HG03097 (cell line): Measurements from ENCODE around the gene ZNF438.
A peak's percentile ranks its signal among the peaks of the same experiment; 100 is the strongest.
"Not testable (repeated sequence)": the region's sequence is repeated elsewhere in the genome, so short reads cannot be mapped to it uniquely, and the experiment has no call there.

Source experiments
- ATAC-seq: cut with Tn5 transposase; IDR thresholded peaks from one replicate; pipeline ENCODE4 v1.9.1; 2021; ENCODE audit not compliant: unreplicated experiment, low FRiP score

The ZNF438 gene, protein sequence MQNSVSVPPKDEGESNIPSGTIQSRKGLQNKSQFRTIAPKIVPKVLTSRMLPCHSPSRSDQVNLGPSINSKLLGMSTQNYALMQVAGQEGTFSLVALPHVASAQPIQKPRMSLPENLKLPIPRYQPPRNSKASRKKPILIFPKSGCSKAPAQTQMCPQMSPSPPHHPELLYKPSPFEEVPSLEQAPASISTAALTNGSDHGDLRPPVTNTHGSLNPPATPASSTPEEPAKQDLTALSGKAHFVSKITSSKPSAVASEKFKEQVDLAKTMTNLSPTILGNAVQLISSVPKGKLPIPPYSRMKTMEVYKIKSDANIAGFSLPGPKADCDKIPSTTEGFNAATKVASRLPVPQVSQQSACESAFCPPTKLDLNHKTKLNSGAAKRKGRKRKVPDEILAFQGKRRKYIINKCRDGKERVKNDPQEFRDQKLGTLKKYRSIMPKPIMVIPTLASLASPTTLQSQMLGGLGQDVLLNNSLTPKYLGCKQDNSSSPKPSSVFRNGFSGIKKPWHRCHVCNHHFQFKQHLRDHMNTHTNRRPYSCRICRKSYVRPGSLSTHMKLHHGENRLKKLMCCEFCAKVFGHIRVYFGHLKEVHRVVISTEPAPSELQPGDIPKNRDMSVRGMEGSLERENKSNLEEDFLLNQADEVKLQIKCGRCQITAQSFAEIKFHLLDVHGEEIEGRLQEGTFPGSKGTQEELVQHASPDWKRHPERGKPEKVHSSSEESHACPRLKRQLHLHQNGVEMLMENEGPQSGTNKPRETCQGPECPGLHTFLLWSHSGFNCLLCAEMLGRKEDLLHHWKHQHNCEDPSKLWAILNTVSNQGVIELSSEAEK

DNA sequence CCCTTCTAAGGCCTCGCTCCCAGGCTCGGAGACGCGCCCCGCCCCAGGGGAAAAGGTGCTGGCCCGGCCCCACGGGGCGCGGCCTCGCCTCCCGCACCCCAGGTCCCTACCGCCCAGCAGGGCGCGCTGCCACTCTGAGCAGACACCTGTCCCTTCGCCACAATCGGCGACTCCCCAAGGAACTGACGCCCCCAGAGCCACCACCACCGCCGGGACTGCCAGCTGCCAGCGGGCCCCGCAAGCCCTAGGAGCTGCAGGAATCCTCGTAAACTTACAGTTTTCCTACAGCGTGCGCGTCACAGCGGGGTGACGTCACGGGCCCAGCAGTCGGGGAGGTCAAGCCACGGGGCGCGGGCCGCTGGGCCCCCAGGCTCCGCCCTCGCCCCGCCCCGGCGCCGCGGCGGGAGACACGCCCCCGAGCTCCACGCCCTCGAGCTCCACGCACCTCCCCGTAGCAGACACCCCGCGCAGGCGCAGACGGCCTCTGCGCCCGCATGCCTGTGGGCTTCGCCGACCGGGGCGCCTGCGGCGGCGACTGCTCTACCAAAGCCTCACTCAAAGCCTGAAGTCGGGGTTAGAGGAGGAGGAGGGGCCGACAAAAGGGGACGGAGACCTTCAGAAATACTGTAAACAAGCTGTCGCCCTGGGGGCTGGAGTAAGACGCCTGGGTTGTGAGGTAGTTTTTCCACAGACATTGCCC lies at the start of gene ZNF438:
ZNF438 (minus strand) TSS at position 308 of the 700 bp plus-strand sequence. CDS start 154,831 bp downstream, outside the sequence.
- ATAC-seq: peak; percentile 78

DNA sequence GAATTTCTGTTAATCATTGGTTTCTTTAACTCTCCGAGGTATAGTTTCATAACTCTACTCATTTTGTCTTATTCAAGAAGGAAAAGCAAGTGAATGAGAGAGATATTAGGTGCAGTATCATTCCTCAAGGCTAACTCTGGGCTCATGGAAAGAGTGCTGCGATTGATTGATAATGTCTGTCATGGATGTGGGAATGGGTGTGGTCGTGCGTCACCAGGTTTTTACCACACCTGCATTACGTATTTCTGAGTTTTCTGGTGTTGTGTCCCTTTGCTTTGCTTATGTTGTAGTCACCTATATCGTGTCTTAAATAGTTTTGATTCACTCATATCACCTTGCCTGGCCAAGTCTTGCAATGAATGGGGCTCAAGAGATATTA lies 44.9 kb upstream of the ZNF438 start:
- no peak for ATAC-seq

DNA sequence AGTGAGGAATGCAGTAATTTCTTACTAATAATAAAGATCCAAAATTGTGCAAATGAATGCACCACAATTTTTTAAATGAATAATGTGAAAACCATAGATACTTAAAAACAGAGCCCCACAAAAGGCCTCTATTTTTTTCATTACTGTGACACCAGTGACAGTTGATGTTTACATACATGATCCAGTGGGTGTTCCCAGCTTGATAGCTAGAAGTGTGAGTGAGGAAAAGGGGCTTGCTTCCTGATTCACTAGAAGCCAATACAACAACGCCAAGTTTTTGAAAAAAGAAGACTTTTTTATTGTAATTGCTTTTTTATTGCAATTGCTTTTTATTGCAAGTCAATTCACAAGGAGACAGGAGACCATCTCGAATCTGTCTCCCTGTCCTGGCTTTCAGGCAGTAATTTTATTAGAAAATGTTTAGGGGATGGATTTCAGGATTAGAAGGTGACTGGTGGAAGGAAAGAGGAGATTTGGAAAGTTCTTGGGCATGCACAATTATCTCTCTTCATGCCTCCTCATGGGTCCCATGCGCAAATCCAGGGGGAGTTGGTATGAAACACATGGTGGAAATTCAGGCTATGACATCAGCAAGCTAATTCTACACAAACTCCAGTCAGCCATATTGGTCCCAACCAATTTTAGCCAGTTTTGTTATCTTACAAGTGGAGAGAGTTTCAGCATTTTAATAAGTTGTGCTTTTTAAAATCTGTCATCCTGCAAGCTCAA lies 44.4 kb upstream of the ZNF438 start:
- ATAC-seq: no peak

DNA sequence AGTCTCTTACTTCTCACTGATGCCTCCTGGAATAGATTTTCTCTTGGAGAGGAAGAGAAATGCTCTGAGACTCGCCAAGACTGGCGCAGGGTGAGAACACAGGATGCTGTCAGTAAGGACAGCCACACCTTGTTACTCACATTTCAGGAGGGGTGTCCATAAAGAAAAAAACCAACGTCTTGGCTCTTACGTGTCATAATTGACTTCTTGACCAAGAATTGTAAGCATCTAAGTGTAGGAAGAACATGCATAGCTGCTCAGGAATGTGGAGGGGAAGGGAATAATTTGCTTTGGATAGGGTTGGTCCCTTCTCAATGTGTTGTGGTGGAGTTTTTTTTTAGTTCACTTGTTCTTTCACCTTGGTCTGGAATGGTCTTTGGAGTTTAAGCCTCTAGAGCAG lies 43.8 kb upstream of the ZNF438 start:
- no peak for ATAC-seq

DNA sequence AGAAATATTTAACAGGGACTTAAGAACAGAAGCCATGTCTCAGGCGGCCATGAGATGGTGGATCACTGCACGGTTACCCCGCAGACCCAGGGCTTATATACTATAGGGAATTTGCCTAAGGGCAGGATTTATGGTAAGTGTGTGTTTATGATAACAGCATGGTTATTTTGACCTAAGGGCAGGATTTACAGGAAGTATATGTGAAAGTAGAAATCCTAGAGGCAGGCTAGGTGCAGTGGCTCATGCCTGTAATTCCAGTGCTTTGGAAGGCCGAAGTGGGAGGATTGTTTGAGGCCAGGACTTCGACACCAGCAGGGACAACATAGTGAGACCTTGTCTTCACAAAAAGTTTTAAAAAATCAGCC lies 43.0 kb upstream of the ZNF438 start:
- ATAC-seq: no peak

DNA sequence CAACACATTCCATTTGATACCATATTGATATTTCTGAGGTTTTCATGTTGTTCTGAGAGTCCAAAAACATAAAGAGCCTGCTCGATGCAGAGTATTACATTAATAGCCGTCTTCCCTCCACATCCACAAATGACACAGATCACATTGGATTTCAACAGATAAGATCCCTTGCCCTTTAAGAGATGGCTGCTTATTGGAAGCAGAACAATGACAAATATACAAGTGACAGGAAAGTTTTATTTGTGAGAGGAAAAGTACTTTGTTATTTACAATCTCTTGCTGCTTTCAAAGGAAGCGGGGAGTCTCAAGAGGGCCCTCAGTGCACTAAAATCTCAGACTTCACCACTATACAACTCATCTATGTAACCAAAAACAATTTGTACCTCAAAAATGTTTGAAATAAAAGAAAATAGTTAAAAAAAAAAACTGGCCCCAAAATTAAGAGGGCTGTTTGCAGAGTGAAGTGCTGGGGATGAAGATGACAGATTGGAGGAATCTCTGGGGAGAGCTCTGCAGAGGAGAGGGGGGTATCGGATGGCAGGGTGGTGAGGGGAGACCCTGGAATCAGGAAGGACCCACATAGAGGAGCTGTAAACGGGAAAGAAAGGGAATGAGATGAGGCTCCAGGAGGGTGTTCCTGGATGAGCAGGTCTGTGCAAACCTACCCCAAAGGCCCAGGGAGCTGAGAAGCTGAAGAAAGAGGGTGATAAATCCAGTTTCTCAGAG lies 42.5 kb upstream of the ZNF438 start:
- no peak for ATAC-seq

DNA sequence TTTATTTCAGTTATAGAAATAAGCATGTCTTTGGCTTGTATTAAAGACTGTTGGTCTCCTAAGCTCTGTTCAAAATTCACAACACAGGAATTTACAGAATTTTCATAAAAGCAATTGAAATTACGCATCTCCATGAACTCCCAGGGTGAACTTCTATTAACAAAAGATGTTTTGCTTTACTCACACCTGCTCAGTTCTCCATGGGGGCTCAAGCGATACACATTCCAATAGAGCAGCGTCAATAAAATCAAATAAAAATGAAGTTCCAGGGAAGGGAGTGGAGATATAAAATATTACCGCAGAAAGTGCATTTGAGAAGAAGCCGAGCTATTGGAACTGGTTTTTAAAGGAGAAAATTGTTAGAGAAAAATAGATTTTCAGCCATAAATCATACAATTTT lies 41.5 kb upstream of the ZNF438 start:
- ATAC-seq: no peak

DNA sequence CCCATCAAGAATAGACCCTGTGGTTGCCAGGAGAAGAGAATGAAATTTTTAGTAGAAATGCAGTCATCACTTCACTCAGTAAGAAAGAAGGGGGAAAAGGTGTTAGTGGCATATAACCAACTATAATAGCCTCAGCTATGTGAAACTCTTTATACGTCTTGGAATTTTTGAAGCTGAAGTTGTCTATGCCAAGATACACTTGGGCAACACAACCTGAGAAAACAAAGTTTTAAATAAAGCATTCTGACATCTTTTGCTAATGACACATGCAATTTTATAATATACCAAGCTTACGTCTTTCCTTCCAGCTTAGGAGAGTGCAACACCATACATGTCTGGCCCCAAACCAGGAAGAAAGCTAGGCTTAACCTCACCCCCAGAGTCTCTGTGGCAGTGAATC lies 40.8 kb upstream of the ZNF438 start:
- no peak for ATAC-seq

DNA sequence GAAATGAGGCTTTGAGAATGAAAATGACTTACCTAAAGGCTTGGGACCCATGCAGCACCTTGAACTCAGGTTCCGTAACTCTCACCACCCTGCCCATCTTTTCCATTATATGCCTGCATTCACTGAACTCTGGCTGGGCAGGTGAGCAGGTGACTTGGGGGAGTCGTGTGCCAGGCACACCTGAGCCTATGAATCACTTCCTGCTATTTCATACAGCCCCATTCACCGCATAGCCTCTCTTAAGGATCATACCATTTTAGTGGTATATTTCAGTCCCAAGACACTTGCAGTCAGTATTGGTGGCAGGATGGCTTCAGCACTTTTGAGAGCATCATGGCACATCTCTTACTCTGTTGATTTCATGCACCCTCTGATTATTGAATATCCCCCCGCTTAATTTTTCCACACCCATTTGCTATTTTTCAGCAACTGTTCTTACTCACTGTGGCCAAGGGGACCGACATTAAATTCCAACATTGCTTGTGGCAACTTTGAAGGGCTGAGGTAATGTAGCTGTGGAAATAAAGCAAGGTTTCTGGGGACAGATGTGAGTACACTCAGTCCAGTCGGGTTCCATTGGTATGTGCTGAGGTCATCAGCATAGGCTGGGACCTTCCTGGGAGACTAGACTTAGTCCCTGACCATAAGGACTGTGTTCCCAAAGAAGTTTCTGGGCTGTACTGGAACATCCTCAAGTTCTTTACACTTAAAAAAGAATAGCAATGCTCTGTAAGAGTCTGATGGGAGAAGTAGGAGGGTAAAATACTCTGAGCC lies 39.8 kb upstream of the ZNF438 start:
- no peak for ATAC-seq

DNA sequence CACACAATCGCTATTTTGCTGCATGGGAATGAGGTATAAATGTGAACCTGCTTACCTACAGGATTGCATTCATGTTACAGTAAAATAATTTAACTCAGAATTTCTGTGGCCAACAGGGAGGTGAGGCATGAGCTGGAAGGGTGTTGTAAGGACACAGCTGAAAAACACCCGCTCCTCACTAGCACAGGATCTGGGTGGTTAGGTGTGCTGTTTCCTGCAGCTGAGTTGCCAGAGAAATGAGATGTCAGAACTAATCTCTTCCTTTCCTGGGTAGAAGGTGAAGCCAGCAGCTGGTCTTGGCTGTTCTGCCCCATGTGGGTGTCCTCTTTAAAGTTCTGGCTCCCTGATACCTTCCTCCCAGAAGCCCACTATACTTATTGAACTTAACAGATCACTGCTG lies 39.0 kb upstream of the ZNF438 start:
- ATAC-seq: no peak

DNA sequence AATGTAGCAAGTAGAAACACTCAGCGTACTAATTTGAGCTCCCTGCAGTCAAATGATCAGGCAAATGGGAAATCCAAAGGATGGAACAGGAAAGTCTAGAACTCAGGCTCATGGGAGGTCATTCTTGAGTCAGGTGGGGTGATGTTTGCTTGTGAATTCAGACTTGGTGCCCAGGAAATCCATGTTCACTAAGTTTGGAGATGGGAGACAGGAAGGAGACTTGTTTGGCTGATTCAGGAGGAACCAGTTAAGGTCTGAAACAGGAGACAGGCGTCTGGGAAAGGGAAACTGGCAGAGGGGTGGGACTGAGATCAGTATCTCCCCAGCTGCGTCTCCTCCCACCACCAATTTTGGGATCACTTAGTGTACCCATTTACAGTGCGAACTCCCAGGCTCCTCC lies 38.4 kb upstream of the ZNF438 start:
- ATAC-seq: no peak

DNA sequence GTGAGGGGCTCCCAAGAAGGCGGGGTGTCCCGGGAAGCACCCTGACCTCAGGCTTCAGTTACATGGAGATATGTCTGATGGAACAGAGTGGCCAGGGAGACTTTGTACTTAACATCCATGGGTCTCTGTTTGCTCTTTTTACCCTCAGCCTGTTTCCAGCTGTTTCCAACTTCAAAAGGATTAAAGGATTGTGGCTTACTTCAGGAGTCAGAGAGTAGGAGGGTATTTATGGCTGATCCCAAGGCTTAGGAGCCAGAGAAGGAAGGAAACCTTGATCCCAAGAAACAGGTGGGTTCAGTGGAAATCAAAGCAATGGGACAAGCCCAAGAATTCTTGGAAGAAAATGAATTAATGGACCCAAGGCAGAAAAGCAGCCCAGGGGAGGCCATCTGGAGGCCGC lies 37.7 kb upstream of the ZNF438 start:
- ATAC-seq: no peak

DNA sequence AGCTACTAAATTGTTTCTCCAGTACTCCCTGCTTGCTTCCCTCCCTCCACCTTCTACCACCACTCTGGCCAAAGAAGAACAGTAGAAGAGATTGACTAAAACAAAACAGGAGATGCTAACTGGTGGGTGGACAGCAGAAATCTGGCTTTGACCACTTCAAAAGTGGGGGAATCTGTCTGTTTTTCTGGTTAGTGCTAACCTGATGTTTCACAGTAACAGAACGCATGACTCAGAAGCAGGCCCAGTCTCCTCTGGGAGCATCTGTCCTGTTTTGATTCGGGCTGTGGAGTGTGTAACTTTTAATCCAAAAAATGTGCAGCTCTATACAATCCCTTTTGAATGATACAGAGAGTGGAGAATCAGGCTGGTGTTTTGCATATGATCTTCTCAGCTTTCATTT lies 32.7 kb upstream of the ZNF438 start:
- no peak for ATAC-seq

DNA sequence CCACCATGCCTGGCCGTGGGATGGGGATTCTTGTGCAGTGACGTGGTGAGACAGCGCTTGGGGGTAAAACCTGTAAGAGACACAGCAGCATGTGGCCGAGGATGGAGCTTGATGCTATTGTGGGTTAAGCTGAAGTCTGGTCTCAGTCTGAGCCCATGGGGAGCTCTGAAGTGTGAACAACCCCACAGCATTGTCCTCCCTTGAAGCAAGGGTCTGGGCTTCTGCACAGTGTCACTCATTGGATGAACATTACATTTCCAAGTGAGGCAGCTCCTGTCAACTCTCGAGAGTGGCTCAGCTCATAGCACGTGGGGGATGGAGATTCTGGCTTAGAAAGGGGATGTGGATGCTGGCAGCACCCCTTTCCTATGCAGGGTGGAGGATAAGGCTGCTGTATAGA lies 32.2 kb upstream of the ZNF438 start:
- ATAC-seq: no peak

DNA sequence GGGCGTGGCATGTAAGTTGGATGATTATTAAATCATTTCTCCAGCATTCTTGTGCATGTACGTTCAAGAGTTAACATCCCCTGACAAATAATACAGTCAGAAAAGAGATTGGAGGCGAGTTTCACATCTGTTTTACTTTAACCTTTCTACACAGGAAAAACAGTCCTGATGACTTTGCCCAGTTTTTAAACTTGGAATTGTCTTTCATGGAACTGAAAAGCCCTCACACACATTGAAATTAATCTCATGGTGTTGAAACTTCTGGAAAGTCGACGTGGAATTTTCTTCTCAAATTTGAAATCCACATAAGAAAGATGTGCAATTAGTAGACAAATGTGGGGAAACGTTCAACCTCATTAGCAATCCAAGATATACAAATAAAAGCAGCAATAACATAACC lies 31.2 kb upstream of the ZNF438 start:
- no peak for ATAC-seq

DNA sequence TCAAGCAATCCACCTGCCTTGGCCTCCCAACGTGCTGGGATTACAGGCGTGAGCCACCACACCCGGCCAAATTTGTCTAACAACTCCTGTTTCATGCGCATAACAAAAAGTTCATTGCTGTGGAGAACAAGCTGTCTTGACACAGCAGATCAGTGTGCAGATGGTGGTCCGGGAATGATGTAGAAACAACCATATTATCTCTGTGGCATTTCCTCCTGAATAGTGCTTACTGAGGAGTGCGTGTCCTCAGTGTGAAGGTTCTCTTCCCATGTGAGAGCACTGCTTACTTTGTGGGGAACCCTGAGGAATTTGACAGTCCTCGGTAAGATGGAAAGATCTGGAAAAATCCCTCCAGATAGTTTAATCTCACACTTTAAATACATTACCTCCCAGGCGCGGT lies 30.3 kb upstream of the ZNF438 start:
- no peak for ATAC-seq

DNA sequence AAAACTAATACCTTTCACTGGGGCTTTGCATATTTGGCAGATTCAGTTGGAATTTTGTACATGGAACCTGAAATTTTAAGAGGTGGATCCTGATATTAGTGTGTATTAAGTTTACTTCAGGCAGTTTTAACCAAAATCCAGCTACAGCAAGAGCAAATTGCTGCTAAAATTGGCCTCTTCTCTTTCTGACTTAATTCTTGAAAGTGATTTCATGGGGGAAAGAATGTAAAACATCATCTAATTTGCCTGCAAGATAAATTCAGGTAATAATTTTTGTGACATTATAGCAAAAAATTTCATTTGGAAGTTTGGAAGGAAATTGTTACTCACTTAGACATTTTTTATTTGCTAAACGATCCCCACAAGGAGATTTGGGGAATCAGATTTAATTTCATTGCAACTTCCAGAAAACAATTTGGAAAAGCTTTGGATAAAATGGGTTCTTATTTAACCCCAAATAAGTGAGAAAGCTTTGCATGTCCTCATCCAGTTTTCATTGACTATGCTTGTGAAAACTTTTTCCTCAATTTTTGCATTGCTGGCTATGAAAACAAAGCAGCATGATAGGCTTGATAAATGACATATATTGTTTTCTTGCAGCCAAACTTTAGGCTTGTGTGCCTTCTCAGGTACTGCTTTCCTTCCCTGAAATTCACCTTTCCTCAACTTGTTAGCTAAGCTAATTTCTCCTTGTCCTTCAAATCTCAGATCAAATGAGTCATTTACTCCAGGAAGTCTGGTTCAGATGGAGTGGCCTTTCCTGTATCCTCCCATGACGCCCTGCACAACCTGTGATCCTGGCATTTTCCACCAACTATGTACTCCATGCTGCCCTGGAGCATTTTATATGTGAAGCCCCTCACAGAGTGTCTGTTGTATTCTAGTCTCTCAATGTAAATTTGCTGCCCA lies 27.4 kb upstream of the ZNF438 start:
- no peak for ATAC-seq

DNA sequence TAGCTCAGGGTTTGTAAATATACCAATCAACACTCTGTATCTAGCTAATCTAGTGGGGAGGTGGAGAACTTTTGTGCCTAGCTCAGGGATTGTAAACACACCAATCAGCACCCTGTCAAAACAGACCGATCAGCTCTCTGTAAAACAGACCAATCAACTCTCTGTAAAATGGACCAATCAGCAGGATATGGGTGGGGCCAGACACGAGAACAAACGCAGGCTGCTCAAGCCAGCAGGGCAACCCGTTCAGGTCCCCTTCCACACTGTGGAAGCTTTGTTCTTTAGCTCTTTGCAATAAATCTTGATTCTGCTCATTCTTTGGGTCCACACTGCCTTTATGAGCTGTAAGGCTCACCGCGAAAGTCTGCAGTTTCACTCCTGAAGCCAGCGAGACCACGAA lies 25.0 kb upstream of the ZNF438 start:
- not testable (repeated sequence) for ATAC-seq
